ENCODE measurements around the gene ABLIM3. TPM values are rescaled to one million over a fixed set of nuclear protein-coding genes. Genes with fewer than 3 reads are reported as not detected.

The ABLIM3 gene
- total and polyA plus RNA-seq, 12 donors: 1.6 to 27.6 (median 12.9) TPM

- TF ChIP-seq, protein P1, sequence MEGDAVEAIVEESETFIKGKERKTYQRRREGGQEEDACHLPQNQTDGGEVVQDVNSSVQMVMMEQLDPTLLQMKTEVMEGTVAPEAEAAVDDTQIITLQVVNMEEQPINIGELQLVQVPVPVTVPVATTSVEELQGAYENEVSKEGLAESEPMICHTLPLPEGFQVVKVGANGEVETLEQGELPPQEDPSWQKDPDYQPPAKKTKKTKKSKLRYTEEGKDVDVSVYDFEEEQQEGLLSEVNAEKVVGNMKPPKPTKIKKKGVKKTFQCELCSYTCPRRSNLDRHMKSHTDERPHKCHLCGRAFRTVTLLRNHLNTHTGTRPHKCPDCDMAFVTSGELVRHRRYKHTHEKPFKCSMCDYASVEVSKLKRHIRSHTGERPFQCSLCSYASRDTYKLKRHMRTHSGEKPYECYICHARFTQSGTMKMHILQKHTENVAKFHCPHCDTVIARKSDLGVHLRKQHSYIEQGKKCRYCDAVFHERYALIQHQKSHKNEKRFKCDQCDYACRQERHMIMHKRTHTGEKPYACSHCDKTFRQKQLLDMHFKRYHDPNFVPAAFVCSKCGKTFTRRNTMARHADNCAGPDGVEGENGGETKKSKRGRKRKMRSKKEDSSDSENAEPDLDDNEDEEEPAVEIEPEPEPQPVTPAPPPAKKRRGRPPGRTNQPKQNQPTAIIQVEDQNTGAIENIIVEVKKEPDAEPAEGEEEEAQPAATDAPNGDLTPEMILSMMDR (IDR thresholded peaks at IDR 0.05): no peak
- no peak for TF ChIP-seq POLR2A (IDR thresholded peaks at IDR 0.05)
- intact Hi-C loops (cut with DNase I): no loop called here
- H3K4me3 ChIP-seq: no peak overlapping the region
- H3K4me1 ChIP-seq (replicated peaks in 1 of 2): no peaks in the 10 kb centered on the region
- no peaks in the 10 kb centered on the region for H3K9me3 ChIP-seq (replicated peaks in 1 of 3)
- no peaks in the 10 kb centered on the region for H3K27me3 ChIP-seq
- H3K36me3 ChIP-seq (replicated peaks in 1 of 2): no peaks in the 10 kb centered on the region
- 25 to 38% (median 33%) methylated on average over 1 of the region's 1 CpG for WGBS, 4 donors
- H3K27ac ChIP-seq: peak overlapping the region in 1 of 5 donors; percentile 30
- no peak for DNase-seq
These were observed 138.8 kb downstream of the ABLIM3 start for GRCh38 chr5:149280124-149280523.

GRCh38 chr5:149280802-149281201, 139.5 kb downstream of the ABLIM3 start:
- Histone ChIP-seq H3K36me3 (replicated peaks in 1 of 2) (no peaks in the 10 kb centered on the region), H3K27me3 (no peaks in the 10 kb centered on the region), H3K4me1 (replicated peaks in 1 of 2) (no peaks in the 10 kb centered on the region), H3K27ac (peak overlapping the region in 1 of 5 donors; percentile 1), H3K9me3 (replicated peaks in 1 of 3) (no peaks in the 10 kb centered on the region), H3K4me3 (no peak overlapping the region)
- no peak for TF ChIP-seq POLR2A (IDR thresholded peaks at IDR 0.05)
- TF ChIP-seq, protein P1 (IDR thresholded peaks at IDR 0.05): no peak
- intact Hi-C loops (cut with DNase I): no loop called here
- no peak for DNase-seq
- 68 to 90% (median 76%) methylated on average over 3 to 4 of the region's 4 CpGs for WGBS, 4 donors

DNA sequence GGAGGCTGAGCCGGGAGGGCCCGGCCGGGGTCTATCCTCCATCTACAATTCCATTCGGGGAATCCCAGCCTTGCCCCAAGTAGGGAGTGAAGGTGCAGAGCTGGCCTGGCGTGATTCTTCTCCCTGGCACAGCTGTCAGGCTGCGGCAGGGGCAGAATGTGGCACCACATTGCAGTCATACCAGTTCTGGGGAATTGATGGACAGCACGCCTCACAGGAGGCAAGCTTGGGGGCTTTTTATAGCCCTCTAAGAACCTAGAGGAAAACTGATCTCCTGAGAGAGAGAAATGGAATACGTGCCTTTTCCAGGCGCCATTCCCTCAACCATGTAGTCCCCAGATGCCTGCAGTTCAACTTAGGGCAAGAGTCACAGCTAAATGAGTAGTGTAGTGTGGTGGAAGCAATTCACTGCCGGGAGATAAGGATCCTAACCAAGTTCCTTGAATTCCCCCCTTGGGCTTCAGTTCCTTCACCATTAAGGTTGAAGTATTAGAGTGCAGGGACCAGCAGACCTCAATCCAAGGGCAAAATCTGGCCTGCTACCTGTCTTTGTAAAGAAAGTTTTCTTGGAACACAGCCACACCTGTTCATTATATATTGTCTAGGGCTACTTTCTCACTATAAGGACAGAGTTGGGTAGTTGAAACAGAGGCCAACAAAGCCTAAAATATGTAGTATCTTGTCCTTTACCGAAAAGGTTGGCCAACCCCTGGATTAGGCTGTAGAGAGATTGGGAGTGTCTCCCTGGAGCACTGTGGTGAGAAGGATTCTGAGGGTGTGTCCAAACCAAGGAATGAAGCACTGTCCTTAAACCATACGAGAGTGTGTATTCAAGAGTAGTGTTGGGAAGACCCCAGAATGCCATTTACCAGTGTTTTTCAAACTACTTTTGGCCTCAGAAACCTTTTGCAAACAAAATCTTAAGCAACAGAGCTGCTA, 141.0 kb downstream of the ABLIM3 start:
- Histone ChIP-seq H3K36me3 (replicated peaks in 1 of 2) (no peaks in the 10 kb centered on the region), H3K27ac (no peak overlapping the region), H3K9me3 (replicated peaks in 1 of 3) (no peaks in the 10 kb centered on the region), H3K27me3 (no peaks in the 10 kb centered on the region), H3K4me1 (replicated peaks in 1 of 2) (no peaks in the 10 kb centered on the region), H3K4me3 (no peak overlapping the region)
- intact Hi-C loops (cut with DNase I): no loop called here
- TF ChIP-seq, protein P1 (IDR thresholded peaks at IDR 0.05): no peak
- TF ChIP-seq POLR2A (IDR thresholded peaks at IDR 0.05): no peak
- WGBS, 4 donors: 82 to 85% (median 84%) methylated on average over 10 to 12 of the region's 12 CpGs
- DNase-seq: no peak

- H3K9me3 ChIP-seq (replicated peaks in 1 of 3): no peaks in the 10 kb centered on the region
- no peak for TF ChIP-seq POLR2A (IDR thresholded peaks at IDR 0.05)
- TF ChIP-seq, protein P1 (IDR thresholded peaks at IDR 0.05): no peak
- H3K36me3 ChIP-seq (replicated peaks in 1 of 2): no peaks in the 10 kb centered on the region
- no peak overlapping the region for H3K4me3 ChIP-seq
- no peak for DNase-seq
- H3K27ac ChIP-seq: no peak overlapping the region
- no peaks in the 10 kb centered on the region for H3K4me1 ChIP-seq (replicated peaks in 1 of 2)
- intact Hi-C loops (cut with DNase I): no loop called here
- WGBS, 4 donors: 81 to 94% (median 91%) methylated on average over 4 to 5 of the region's 5 CpGs
- no peaks in the 10 kb centered on the region for H3K27me3 ChIP-seq
These were observed 141.7 kb downstream of the ABLIM3 start for GRCh38 chr5:149282966-149283332.

All from adrenal gland (tissue), 12 donors.